Right lobe of liver (tissue), 4 donors: ENCODE results near the gene GOLT1A.

Source experiments
- POLR2A ChIP-seq: fragments of 450-650 bp; IDR thresholded peaks from one replicate; pipeline ENCODE4 v1.6.1; 2017; ENCODE audit warnings: antibody characterized with exemption, mild to moderate bottlenecking
- TF ChIP-seq, protein P1 (sequence below), 4 donors: fragments of 200-600 bp in 3 of 4; fragments of 450-650 bp in 1 of 4; IDR thresholded peaks; one replicate each; pipeline versions ENCODE4 v1.5.1 to v1.8.0; 2016 to 2022; ENCODE audit warnings: antibody characterized with exemption in 4 of 4, mild to moderate bottlenecking in 2 of 4
- donor health status: DM: no; HTN: no; CAD: no.
- donor health status: DM: no; HTN: no; CAD: no.
- donor health status: DM: no; HTN: yes; CAD: no.

DNA sequence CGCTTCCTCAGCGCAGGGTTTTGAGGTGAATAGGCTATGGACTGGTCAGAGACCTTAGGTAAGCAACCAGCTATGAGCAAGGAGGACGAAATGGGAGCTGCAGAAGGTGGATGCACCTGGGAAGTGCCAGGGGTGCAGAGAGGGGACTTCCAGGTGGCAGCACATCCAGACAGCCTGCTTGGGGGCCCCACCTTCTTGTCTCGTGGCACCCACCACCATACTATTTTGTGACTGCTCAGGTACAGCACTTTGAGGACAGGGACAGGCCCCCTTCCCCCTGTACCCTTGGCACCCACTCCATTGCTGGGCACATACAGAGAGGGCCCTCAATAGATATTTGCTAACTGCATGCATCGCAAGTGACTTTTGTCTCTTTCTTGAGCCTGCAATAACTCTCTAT lies 16.7 kb downstream of the GOLT1A start:
- TF ChIP-seq, protein P1, sequence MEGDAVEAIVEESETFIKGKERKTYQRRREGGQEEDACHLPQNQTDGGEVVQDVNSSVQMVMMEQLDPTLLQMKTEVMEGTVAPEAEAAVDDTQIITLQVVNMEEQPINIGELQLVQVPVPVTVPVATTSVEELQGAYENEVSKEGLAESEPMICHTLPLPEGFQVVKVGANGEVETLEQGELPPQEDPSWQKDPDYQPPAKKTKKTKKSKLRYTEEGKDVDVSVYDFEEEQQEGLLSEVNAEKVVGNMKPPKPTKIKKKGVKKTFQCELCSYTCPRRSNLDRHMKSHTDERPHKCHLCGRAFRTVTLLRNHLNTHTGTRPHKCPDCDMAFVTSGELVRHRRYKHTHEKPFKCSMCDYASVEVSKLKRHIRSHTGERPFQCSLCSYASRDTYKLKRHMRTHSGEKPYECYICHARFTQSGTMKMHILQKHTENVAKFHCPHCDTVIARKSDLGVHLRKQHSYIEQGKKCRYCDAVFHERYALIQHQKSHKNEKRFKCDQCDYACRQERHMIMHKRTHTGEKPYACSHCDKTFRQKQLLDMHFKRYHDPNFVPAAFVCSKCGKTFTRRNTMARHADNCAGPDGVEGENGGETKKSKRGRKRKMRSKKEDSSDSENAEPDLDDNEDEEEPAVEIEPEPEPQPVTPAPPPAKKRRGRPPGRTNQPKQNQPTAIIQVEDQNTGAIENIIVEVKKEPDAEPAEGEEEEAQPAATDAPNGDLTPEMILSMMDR (IDR thresholded peaks at IDR 0.05): no peak
- no peak for TF ChIP-seq POLR2A
